Thyroid gland (tissue), 4 donors: Measurements from ENCODE around the gene NAALAD2. TPM values are rescaled to one million over a fixed set of nuclear protein-coding genes. Genes with fewer than 3 reads are reported as not detected.

Source experiments
- DNase-seq, 2 donors: peaks; one replicate each; pipeline ENCODE4 v3.0.0-alpha.2; 2019
- H3K27ac ChIP-seq, 3 donors: fragments of 200-600 bp; sonication (generic); 1 replicate in 2 of 3; 2 replicates in 1 of 3; pipeline ENCODE4 v1.5.1; 2016 to 2019; ENCODE audit warnings: mild to moderate bottlenecking in 1 of 3, moderate library complexity in 1 of 3
- H3K27me3 ChIP-seq: fragments of 200-600 bp; sonication (generic); one replicate; pipeline ENCODE4 v1.5.1; 2019
- H3K36me3 ChIP-seq, 2 donors: fragments of 200-600 bp; sonication (generic); one replicate each; pipeline ENCODE4 v1.5.1; 2016 to 2019
- H3K4me1 ChIP-seq, 2 donors: fragments of 200-600 bp; sonication (generic); one replicate each; pipeline ENCODE4 v1.5.1; 2017 to 2019
- H3K4me3 ChIP-seq, 3 donors: fragments of 200-600 bp; sonication (generic); replicated peaks in 1 of 3; 1 replicate in 2 of 3; 2 replicates in 1 of 3; pipeline ENCODE4 v1.5.1; 2016; ENCODE audit warnings: mild to moderate bottlenecking in 1 of 3
- H3K9me3 ChIP-seq: fragments of 200-600 bp; sonication (generic); one replicate; pipeline ENCODE4 v1.5.1; 2017
- CTCF ChIP-seq, 6 experiments: fragments of 200-600 bp in 3 of 6; fragments of 450-650 bp in 3 of 6; sonication (generic) in 3 of 6; IDR thresholded peaks; one replicate each; pipeline ENCODE4 v1.5.1; 2016 to 2019; ENCODE audit warnings: antibody characterized with exemption in 6 of 6, mild to moderate bottlenecking in 2 of 6, inconsistent platforms in 1 of 6, moderate library complexity in 1 of 6
- POLR2A ChIP-seq, 2 donors: fragments of 450-650 bp; IDR thresholded peaks; one replicate each; pipeline ENCODE4 v1.6.1; 2017; ENCODE audit warnings: antibody characterized with exemption in 2 of 2, mild to moderate bottlenecking in 2 of 2, moderate library complexity in 1 of 2
- WGBS, 2 donors: methylation state at CpG; one replicate each; pipeline ENCODE4 v1.1.5; 2017; 5-methylcytosine and 5-hydroxymethylcytosine counted together
- intact Hi-C: fragments of 100-400 bp; cut with DNase I; formaldehyde crosslinking; loops from one replicate; pipeline ENCODE4 v1.15.1; 2023
- total RNA-seq, 4 donors: library from RNA; depleted of rRNA; stranded (reverse); fragments of >200 nt; gene quantifications; one replicate each; pipeline ENCODE4 v1.2.3, GENCODE V29; 2016

Gene NAALAD2
- total RNA-seq, 4 donors from 2014 or later: 1.1 to 4.3 (median 2.2) TPM

DNA sequence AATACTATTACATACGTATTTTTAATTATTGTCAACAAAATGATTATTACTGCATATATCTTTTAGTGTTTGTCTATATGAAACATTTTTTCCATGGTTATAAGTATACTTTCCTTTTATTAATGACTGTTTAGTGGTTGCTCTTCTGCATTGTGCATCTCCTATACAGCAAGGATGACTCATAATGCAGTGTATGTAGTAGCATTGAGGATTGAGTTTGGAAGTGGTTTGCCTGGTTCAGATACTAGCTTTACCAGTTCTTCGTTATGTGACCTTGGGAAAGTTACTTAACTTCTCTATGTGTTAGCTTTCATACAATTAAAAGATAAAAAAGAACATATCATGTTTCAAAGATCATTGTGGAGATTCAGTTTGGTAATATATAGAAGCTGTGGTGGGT lies 44.3 kb downstream of the NAALAD2 start:
- no peak for DNase-seq
- no peaks in the 10 kb centered on the region for H3K36me3 ChIP-seq
- H3K27ac ChIP-seq: no peak overlapping the region
- H3K27me3 ChIP-seq: no peaks in the 10 kb centered on the region
- H3K9me3 ChIP-seq: no peaks in the 10 kb centered on the region
- 93 to 97% methylated on average over 2 of the region's 2 CpGs for WGBS, 2 donors
- no peak overlapping the region for H3K4me3 ChIP-seq
- intact Hi-C loops: no loop called here
- TF ChIP-seq CTCF (IDR thresholded peaks at IDR 0.05): no peak
- TF ChIP-seq POLR2A (IDR thresholded peaks at IDR 0.05): no peak
- no peaks in the 10 kb centered on the region for H3K4me1 ChIP-seq

DNA sequence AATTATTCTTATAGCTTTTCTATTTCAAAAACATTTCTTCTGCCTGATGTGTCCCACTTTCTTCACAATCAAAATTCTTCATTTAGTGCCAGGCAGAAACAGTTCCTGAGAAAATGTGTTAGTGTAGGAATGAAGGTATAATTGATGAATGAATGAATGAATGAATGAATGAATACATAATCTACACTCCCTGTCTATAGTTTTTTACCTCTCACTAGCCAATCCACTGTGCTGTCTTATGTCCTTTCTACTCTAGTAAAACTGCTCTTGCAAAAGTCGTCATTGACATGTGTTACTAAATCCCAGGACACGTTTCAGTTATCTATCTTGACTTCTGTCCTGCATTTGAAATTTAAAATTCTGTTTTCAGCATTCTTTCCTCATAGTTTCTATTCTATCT lies 45.5 kb downstream of the NAALAD2 start:
- H3K4me1 ChIP-seq: no peaks in the 10 kb centered on the region
- intact Hi-C loops: no loop called here
- TF ChIP-seq POLR2A (IDR thresholded peaks at IDR 0.05) (no peak), CTCF (IDR thresholded peaks at IDR 0.05) (no peak)
- 90 to 95% methylated on average over 2 of the region's 2 CpGs for WGBS, 2 donors
- no peaks in the 10 kb centered on the region for H3K27me3 ChIP-seq
- no peak overlapping the region for H3K27ac ChIP-seq
- H3K36me3 ChIP-seq: no peaks in the 10 kb centered on the region
- H3K4me3 ChIP-seq: no peak overlapping the region
- DNase-seq: no peak
- no peaks in the 10 kb centered on the region for H3K9me3 ChIP-seq

- intact Hi-C loops: no loop called here
- Histone ChIP-seq H3K4me3 (no peak overlapping the region), H3K27me3 (no peaks in the 10 kb centered on the region), H3K9me3 (no peaks in the 10 kb centered on the region), H3K36me3 (no peaks in the 10 kb centered on the region), H3K27ac (no peak overlapping the region), H3K4me1 (no peaks in the 10 kb centered on the region)
- TF ChIP-seq CTCF (IDR thresholded peaks at IDR 0.05) (no peak), POLR2A (IDR thresholded peaks at IDR 0.05) (no peak)
- WGBS, 2 donors: 91% methylated on average over 3 of the region's 3 CpGs
- DNase-seq: no peak
These were observed 53.4 kb downstream of the NAALAD2 start for GRCh38 chr11:90187839-90188238.

DNA sequence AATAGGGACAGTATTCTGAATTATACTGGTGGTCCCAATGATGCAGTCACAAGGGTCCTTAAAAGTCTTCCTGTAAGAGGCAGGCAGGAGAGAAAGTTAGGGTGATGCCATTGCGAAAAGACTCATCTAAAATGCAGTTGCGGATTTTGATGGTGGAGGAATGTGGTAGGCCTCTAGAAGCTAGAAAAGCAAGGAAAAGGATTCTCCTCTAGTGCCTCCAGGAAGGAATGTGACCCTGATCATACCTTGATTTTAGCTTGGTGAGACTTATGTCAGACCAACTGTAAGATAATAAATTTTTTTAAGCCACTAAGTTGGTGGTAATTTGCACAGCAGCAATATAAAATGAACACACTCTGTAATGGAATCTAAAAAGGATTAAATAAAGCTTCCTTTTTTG lies 54.5 kb downstream of the NAALAD2 start:
- WGBS, 2 donors: 95 to 98% methylated on average over 2 of the region's 2 CpGs
- Histone ChIP-seq H3K27ac (no peak overlapping the region), H3K9me3 (no peaks in the 10 kb centered on the region), H3K4me3 (no peak overlapping the region), H3K4me1 (no peaks in the 10 kb centered on the region), H3K36me3 (no peaks in the 10 kb centered on the region), H3K27me3 (no peaks in the 10 kb centered on the region)
- TF ChIP-seq CTCF (IDR thresholded peaks at IDR 0.05) (no peak), POLR2A (IDR thresholded peaks at IDR 0.05) (no peak)
- no peak for DNase-seq
- intact Hi-C loops: no loop called here

DNA sequence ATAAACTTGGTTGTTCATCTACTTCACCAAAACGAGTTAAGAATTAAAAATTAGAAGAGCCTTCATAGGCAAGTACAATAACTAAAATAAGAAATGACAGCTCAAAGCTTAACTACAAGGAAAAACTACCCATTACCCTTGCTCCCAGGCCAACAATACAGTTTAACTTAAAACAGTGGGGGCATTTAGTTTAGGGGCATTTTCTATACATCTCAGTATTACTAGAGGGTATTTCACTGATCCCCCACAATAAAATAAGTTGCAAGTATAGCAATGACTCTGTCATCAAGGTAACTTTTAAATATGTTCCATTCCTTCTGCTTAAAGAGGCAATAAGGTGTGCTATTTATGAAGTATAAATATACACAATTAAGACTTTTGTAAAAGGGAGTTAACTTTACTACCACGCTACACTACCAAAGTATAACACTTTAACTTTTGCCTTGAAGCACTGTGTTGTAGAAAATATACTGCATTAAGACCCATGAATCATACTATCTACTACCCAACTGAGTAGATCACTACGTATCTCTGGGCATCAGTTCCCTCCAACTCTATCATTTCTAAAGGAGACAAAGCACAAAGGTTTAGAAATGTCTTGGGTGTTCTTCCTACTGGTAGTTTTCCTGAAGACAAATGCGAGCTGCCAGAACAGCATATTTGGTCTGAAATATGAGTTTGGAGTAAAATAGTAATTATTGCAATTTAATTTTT lies 58.6 kb downstream of the NAALAD2 start:
- Histone ChIP-seq H3K27ac (no peak overlapping the region), H3K36me3 (no peaks in the 10 kb centered on the region), H3K4me1 (no peaks in the 10 kb centered on the region), H3K4me3 (no peak overlapping the region), H3K9me3 (no peaks in the 10 kb centered on the region), H3K27me3 (no peaks in the 10 kb centered on the region)
- intact Hi-C loops: no loop called here
- TF ChIP-seq POLR2A (IDR thresholded peaks at IDR 0.05): no peak
- no peak for TF ChIP-seq CTCF (IDR thresholded peaks at IDR 0.05)
- DNase-seq: no peak
- 96% methylated on average over 4 of the region's 4 CpGs for WGBS, 2 donors
